Measurements from ENCODE around the gene MAS1L.

MAS1L gene, protein sequence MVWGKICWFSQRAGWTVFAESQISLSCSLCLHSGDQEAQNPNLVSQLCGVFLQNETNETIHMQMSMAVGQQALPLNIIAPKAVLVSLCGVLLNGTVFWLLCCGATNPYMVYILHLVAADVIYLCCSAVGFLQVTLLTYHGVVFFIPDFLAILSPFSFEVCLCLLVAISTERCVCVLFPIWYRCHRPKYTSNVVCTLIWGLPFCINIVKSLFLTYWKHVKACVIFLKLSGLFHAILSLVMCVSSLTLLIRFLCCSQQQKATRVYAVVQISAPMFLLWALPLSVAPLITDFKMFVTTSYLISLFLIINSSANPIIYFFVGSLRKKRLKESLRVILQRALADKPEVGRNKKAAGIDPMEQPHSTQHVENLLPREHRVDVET

DNA sequence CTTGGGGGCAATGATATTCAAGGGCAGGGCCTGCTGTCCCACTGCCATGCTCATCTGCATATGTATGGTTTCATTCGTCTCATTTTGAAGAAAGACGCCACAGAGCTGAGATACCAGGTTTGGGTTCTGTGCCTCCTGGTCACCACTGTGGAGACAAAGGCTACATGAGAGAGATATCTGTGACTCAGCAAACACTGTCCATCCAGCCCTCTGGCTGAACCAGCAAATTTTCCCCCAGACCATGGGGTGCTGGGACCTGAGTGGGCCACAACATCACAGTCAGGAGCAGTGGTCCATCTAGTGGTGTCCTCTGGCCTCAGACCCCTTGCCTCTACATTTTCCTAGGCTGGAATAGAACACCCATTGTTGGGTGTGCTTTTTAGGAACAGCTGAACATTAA lies at the start of gene MAS1L:
TSS of gene MAS1L (minus strand) at position 297 of the 400 bp plus-strand sequence. CDS start at position 243, 54 bp downstream.
- no peak for DNase-seq

DNA sequence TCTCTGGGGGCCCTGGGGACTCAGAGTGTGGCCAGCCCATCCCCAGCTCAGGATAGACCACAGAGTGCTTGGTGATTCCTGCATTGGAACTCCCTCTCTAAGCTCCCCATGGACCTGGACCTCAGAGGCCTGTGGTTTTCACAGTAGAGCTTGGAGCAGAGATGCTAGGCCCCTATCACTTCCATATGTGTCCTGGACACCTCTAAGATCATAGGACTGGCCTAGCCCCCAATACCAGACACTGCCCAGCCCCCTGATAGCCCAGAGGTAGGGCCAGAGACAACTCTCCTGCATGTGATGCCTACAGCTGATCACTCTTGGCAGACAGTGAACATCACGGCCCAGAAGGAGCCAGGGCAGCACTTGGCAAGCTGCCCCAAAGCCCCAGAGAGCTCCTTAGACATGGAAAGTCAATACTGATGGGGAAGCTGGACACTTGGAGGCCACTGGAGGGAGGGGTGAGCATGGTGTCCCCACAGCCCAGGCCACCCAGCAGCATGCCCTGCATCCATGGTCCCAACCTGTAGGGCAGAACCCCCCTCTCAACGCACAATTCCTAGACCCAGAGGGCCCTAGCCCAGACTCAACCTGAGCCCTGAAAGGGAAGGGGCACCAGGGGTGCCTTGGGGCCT lies 44.7 kb upstream of the MAS1L start:
- DNase-seq, result no peak

DNA sequence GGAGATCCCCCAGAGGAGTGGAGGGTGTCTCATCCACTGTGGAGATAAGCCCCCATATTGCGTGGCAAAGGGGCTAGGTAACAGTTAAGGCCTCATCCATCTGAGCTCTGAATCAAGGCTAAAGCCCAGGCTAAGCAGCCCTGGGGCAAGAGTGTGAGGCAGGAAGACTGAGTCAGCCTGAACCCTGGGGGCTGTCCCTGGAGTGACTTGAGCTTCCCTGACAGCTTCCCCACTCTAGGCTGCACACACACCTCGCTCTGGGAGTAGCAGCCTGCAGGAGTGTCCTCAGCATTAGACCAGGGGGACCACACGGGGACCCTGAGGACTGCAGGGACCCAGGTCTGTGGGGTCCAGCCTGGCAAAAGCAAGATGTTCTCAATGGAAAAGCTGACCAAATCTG lies 43.9 kb upstream of the MAS1L start:
- no peak for DNase-seq

DNA sequence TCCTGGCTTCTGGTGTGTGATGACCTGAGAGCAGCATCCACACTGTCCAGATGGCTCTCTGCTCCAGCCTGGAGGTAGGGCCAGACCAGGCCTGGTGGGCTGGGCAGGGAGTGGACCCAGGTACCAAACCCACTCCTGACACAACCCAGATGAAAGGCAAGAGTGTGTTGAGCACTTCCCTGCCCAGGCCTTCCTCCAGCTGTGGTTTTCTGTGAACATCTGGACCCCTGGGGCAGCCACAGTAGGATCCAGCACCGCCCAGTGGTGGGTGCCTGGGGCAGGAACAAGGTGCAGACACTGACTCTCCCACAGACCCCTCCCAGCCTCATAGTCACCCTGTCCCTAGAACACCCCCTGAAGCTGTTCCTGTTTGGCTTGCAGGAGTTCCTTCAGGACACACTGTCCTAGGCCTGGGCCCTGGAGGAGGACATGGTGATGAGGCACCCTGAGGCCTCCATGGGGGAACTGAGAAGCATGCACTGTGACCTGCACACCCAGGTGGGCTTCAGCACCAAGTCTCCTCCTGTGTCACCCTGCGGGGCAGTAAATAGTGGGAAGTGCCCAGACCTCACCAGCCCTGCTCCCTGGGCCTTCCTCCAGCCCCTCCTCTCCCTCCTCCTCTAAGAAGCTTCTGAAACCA lies 43.0 kb upstream of the MAS1L start:
- no peak for DNase-seq

DNA sequence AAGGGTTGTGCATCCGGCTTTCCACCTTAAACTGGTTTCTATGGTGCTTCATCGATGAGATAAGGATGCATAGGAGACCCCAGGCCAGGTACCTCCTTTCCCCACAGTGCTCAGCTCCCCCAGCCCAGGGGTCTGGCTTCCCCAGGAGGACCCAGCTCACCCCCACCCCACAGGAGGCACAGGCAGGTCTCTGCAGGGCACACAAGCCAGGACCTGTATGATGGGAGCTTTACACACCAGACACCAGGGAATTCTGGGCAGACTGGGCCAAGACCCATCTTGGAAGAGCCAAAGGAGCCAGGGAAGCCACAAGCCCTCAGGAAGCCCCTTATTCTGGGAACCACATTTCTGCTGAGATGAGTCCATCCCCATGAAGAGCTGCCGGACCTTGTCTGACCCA lies 42.2 kb upstream of the MAS1L start:
- no peak for DNase-seq

DNA sequence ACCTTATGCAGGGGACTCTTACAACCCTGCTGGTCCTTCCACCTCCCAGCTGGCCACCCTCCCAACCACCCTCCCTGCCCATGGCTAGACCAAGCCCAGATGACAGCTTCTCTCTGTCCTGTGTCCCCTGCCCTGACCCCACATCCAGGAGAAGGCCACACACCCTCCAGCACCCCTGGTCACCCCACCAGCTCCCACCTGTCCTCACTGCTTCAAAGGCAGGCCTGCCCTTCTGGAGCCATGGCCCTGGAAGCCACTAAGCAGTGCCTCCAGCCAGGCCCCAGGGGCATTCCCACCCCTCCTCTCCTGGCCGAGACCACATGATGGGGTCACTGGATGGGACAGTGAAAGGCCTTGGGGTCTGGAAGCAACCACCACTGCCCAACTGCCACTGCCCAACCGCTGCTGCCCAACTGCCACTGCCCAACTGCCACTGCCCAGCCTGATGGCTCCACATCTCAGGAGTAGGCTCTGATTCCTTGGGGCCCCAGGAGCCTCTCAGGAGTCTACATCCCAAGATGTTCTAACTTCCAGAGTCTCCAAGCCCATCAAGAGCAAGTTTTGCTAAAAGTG lies 41.3 kb upstream of the MAS1L start:
- no peak for DNase-seq

DNA sequence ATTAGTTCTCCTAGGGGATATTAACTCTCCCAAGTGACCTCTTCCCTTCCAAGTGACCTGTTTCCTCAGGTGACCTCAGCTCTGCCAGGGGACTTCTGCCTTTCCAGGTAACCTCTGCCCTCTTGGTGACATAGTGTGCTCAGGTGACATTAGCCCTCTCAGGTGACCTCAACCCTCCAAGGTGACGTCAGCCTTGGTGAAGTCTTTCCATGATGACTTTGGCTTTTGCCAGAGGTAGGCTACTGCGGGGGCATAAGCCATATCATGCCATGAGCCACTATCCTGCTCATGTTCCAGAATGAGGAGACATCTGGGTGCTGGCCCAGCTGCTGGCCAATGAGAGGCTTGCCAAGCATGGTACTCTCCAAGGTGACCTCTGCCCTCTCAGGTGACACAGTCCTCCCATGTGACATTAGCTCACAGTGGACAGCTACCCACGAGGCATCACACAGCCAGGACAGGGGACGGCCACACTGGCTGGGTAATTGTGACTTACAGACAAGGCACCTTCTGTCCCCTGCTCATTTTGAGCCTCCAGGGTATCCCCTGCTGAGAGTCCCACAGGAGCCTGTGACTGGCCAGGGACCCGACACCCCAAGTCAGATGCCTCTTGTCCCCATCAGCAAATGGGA lies 40.7 kb upstream of the MAS1L start:
- DNase-seq, result no peak

DNA sequence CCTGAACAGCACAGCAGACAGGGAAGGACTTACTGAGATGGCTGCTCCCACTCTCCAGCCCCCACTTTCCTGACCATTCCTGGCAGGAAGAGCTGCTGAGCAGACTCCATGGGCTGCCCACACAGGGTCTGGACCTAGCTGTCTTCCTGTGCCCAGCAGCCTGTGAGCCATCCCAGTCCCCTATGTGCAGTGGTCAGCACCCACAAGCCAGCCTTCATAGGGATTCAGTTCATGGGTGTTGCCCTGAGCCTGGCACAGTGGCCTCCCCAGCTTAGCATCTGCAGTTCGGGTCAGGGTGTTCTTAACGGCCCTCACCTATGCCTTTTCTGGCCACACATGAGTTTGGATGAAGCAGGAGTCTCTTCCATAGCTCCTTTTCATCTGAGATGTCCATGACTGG lies 39.8 kb upstream of the MAS1L start:
- no peak for DNase-seq

DNA sequence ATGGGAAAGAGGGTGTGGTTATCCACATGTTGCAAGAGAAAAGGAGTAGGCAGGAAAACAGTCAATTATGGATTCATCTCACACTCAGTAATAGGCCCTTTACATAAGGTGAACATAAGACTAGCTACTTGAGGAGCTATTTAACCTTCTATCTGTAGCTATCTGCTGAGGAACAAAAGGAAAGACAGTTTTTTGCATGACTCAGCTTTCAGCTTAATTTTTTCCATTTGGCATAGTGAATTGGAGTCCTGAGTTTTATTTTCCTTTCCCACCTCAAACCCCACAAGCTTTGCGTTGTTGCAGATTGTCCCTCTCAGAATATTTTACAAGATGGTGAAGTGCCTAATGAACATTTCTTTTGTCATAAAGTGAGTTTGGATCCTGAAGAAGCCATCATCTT lies 39.4 kb upstream of the MAS1L start:
- no peak for DNase-seq

DNA sequence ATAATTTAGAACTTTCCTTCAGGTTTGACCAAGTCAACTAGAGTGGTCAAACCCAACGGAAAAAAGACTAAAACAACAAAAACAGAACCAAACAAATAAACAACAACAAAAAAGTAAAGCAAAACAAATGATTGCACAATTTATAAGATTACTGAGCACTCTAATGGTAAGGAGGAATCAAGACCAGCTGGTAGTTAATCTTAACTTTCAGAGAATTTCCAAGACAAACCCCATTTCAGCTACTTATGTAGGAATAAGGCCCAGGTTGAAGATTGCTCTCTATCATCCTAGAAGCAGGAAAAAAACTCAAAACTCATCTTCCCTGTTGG lies 37.5 kb upstream of the MAS1L start:
- no peak for DNase-seq

DNA sequence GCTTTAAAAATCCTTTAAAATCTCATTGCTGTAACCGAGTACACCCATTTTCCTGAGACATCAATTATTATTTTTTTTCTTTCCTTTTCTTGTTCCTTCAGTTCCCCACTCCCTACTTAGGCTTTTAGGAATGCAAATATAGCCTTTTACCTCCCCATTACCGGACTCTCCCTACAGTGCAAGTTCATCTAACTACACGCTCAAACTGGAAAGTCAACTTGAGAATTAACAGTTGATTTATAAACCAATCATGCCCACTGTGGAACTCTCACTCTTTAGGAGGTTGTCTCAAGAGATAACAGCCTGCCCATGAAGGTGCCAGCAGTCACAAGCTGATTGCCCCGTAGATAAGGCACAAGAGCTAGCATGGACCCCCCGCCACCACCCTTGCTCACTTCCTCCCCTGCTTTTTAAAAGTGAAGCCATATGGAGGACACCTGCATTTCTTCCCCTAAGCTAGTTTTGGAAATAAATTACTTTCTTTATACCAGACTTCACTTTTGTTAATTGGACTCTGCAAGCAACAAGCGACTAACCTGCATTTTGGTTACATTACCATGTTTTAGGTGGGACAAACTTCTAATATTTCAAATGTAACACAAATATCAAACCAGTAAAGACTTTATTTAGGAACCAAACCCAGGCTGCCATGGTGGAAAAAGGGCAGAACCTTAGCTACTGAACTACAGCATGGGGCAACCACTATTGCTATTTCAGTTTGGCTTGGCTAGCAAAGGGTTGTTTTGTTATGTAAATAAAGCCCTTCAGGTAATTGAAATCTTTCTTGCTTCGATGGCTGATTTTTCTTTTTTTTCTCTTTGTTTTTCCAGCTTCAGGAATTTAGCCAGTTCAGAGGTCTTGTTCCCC lies 36.9 kb upstream of the MAS1L start:
- no peak for DNase-seq

DNA sequence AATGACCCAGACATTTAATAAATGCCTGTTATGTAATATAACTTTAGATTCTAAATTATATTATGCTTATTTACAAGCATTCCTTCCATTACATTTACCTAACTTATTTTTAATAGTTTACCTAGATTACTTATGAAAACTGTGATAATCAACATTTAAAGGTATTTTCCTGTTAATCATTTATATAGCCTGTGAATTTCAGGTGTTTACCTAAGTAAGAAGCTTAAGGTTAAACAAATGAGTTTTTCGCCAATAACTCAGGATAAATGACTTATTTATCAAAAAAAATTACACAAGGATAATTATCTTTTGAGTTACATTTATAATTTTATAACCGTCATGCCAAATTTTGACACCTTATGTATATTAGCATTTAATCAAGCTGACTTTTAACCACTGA lies 36.3 kb upstream of the MAS1L start:
- no peak for DNase-seq

DNA sequence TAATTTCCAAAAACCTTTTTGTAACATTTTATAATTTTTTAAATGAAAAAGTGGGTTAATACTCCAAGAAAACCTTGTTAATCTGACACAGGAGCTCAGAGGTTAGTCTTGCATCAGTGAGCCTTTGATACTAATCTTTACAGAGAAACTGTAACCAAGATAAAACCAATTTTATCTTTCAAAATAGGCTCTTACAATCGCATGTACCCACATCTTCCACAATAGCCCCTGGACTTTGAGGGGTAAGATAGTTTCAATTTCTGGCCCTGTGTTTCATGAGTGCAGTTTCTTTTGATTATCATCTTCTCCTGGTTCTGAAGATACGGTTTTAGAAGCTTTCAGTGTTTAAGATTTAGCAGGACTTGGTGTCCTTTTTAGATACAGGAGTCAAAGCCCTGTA lies 34.5 kb upstream of the MAS1L start:
- no peak for DNase-seq

DNA sequence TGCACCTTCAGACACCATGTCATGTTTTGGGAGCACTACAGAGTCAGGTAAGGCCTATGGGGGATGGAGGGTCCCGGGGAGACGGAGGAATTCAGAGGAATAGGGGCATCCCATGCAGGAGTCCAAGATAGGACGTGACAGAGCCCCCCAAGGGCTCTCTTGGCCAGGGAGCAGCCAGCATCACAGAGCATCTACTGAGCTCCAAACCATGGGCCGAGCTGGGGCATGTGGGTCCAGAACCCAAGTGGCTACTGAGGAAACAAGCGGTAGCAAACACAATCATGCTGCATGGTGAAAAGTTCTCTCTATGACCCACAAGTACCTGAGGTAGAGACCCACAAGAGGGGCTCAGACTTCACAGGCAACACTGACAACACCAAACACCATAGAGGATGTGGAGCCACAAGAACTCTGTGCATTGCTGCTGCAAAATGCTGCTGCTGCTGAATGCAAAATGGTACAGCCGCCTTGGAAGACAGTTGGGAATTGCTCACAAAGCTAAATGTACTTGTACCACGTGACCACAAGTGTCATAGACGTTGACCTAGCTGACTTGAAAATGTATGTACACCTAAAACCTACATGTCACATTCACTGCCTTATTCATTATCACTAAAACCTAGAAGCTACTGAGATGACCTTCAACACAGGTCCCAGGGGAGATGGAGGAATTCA lies 33.4 kb upstream of the MAS1L start:
- DNase-seq, result no peak

DNA sequence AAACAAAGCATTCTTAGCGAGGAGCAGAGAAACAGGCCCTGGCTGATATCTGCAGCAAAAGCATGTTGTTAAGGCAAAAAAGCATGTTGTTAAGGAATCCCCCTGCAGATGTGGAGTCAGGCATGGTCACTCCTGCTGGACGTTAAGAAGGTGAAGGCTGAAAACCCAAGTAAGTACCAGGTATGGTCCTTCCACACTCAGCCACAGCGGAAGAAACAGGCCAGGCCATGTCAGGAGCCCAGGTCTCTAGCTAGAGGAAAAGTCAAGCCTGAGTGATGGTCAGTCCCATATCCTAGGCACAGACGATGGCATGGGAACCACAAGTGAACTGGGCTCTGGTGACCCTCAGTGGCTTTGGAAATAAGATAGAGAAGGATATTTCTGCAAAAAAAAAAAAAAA lies 32.5 kb upstream of the MAS1L start:
- no peak for DNase-seq

DNA sequence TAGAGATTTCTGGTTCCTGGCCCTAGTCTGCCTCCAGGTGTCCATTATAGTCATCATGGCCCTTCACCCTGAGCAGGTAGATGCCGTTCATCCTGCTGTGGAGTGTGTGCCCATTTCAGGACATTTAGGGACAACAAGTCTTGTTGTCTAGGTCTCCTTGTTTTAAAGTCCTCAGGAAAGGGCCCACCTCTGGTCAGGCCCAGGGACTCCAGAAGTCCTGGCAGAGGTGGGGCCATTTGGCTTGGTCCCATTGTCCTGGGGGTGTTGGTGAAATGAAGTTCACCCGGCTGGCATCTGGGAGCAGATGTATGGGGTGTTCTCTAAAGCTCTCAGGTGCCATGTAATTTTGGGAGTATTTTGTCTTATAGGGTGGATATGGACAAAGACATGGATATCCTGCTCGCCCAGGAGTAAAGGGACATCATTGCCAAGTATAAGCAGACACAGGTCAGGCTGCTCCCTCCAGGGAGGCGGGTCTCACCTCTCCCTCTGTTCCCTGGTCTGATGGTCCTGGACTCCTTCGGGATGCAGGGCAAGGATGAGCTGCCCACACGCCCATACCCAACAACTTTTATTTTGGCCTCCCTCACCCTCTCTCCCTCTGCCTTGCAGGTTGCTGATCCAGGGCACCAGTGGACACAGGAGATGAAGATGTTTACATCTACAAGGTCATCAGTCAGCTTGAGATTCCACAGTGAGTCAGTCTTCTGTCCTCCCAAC lies 31.7 kb upstream of the MAS1L start:
- no peak for DNase-seq

DNA sequence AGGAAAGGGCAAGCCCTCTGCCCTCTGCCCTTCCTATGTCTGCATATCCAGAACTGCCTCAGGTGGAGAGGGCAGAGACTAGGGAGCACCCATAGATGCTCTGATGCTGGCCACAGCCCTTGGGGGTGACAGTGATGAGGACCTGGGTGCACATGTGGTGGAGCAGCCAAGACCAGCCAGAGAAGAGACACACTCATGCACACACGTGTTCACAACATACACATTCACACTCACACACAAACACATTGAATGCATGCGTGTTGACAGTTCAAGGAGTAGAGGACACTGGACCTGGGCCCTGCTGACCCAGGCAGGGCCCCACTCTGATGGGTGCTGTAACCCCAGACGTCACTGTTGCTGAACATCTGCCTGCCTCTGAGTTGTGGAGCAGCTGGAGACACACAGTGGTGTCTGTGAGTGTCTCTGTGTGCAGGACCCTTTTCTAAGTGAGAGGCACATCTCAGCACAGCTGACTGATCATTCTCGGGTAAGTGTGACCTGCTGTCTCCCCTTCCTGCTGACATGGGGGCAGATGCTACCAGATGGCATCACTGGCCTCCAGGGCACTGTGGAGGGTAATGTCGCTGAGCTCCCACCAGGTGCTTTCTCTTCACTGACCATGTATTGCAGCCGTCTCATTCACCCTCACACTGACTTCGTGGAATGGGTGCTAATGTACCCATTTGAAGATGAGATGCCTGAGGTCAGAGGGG lies 30.1 kb upstream of the MAS1L start:
- no peak for DNase-seq

DNA sequence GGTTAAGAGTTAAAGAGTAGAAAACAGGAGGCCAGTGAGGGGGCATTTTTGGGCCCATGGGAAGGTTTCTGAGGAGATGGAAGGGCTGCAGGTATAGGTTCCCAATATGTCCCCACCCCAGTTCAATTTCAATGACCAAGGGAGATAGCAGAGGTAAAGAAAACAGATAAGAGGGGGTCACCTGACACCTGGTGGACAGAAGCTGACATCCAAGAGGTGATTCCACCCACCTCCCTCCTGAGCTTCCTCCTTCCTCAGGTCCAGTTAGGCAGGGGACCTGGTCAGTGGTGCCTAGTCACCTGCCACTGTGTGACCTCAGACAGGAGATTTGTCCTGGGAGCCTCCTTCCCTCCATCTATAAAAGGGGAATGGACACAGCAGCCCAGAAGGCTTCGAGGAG lies 29.5 kb upstream of the MAS1L start:
- no peak for DNase-seq

DNA sequence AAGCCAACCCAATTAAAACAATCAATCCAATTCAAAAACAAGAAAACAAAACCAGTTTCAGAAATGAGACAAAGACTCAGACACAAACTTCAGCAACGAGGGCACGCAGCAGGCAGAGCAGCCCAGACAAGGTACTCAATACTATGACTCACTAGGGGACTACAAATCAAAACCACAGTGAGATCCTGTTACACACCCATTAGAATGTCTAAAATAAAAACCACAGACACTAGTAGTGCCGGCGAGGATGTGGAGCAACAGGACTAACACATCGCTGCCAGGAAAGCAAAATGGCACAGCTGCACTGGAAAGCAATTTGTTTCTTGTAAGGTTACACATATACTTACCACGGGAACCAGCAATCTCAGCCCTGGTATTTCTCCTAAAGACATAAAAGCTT lies 28.4 kb upstream of the MAS1L start:
- DNase-seq, result no peak

DNA sequence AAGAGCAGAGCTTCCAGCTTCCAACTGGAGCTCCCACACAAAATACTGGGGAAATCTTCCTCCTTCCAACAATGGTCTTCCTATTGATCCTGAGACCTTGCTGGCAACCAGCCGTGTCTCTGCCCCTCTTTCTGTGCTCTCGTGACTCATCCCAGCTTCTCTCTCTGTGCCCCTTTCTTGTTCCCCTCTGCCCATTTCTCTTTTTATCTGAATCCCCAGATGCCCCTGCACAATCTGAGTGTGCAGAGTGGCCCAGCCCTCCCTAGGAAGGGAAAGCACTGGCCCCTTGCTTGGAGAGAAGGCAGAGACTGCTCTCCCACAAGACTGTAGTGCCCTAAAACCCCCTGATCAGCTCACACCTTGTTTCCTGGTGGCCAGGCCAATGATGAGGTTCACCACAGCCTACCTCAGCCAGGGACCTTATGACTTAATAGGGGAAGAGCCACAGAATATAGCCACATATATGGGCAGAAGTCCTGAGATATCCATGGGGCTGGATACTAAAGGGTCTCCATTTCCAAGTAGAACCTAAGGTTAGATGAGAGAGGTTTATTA lies 23.1 kb upstream of the MAS1L start:
- no peak for DNase-seq

Measured in femur (tissue), 1 donor.